ENCODE measurements around the gene TMEM272.

Gene TMEM272

DNA sequence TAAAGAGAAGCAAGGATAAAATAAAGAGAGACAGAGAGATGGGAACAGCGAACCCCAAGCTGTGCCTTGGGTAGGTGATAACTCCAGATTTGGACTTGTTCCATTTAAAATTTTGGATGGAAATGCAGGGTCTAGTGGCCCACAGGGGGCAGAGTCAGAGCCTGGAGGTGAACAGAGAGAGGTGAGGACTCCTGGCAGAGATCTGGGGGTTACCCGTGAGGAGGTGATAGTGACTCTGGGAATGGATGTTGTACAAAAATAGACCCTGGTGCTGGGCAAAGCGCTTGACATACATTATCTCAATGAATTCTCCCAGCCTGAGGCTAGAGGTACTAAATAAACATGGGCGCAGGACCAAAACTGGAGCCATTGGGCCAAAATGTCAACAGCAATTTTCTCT is 26.7 kb downstream of the TMEM272 start:
- H3K4me3 ChIP-seq (ENCODE audit: low read depth, low read length): no peak overlapping the region
- no peak for DNase-seq (ENCODE audit: low read depth)
- TF ChIP-seq CTCF (IDR thresholded peaks at IDR 0.05; ENCODE audit: insufficient read depth, low read depth, low read length, missing control alignments): no peak

- TF ChIP-seq CTCF (IDR thresholded peaks at IDR 0.05; ENCODE audit: insufficient read depth, low read depth, low read length, missing control alignments): no peak
- no peak for DNase-seq (ENCODE audit: low read depth)
- H3K4me3 ChIP-seq (ENCODE audit: low read depth, low read length): no peak overlapping the region
Observed at GRCh38 chr13:51817717-51818116, 27.3 kb downstream of the TMEM272 start.

DNA sequence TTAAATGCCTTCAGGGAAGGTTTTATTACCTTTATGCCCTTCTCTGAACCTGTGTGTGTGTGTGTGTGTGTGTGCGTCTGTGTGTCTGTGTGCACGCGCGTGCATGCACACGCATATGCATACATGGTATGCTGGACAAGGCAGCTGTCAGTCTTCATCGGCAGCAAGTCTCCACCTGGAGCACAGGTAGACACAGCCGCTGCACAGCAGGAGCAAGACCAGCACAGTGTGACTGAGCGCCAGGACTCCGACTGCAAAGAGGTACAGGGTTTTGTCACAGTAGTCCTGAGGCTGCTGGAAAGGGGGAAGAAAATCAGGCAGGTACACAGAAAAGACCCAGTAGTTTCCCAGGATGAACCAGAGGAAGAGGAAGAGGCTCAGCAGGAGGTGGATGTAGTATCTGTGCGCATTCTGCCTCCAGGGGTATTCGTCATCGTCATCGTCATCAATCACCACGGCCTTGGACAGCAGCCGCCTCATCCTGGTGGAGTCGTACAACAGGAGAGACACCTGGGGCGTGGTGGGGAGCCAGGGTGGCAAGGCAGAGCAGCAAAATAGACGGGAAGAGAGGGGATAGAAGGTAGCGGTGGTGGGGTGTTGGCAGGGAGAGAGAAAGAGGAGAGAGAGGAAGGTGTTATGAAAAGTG is 28.2 kb downstream of the TMEM272 start:
- TF ChIP-seq CTCF (IDR thresholded peaks at IDR 0.05; ENCODE audit: insufficient read depth, low read depth, low read length, missing control alignments): no peak
- no peak for DNase-seq (ENCODE audit: low read depth)
- no peak overlapping the region for H3K4me3 ChIP-seq (ENCODE audit: low read depth, low read length)

DNA sequence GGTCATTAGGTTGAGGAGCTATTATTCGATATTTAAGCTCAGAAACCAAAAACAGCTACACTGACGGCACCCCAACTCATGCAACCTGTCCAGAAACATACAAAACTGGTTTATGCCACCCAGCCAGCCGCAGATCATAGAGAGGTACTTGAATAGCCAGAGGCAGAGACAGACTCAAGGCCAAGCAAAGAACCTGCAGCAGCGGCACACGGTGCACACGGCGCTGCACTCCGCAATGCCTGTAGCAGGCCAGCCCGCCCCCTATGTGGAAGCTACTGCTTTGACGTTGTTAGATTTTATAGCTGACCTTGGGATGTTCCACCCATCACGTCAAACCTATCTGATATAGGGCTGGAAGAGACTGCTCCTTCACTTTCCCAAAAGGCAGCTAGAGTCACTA is 29.1 kb downstream of the TMEM272 start:
- no peak for TF ChIP-seq CTCF (IDR thresholded peaks at IDR 0.05; ENCODE audit: insufficient read depth, low read depth, low read length, missing control alignments)
- H3K4me3 ChIP-seq (ENCODE audit: low read depth, low read length): no peak overlapping the region
- no peak for DNase-seq (ENCODE audit: low read depth)

GRCh38 chr13:51814825-51815650 is 29.9 kb downstream of the TMEM272 start:
- H3K4me3 ChIP-seq (ENCODE audit: low read depth, low read length): peak overlapping the region; percentile 28; the same call in 1 of the 2 replicates
- peak; percentile 84 for TF ChIP-seq CTCF (IDR thresholded peaks at IDR 0.05; ENCODE audit: insufficient read depth, low read depth, low read length, missing control alignments)
- peak; percentile 87 for DNase-seq (ENCODE audit: low read depth)

- TF ChIP-seq CTCF (IDR thresholded peaks at IDR 0.05; ENCODE audit: insufficient read depth, low read depth, low read length, missing control alignments): no peak
- no peak for DNase-seq (ENCODE audit: low read depth)
- H3K4me3 ChIP-seq (ENCODE audit: low read depth, low read length): no peak overlapping the region
Observed at GRCh38 chr13:51814071-51814470, 30.9 kb downstream of the TMEM272 start.

Measured in GM12865 (cell line).